OCI-LY1 (cell line): ENCODE data around the gene LAMTOR3.

Experiments
- H2AFZ ChIP-seq: fragments of 200-600 bp; sonication (generic), shearing (Covaris generic); 2 replicates; pipeline ENCODE4 v1.6.0; 2014; ENCODE audit warnings: antibody characterized with exemption, mild to moderate bottlenecking, low read length
- H3F3A ChIP-seq: fragments of 200-600 bp; sonication (generic), shearing (Covaris generic); 2 replicates; pipeline ENCODE4 v1.6.0; 2014; ENCODE audit warnings: mild to moderate bottlenecking, antibody characterized with exemption, low read length, moderate library complexity; ENCODE audit not compliant: insufficient read depth
- H3K27ac ChIP-seq: fragments of 200-600 bp; sonication (generic); 2 replicates; pipeline ENCODE4 v1.5.1; 2014; ENCODE audit warnings: low read length, mixed run types, mild to moderate bottlenecking, low read depth; ENCODE audit not compliant: poor library complexity, severe bottlenecking
- H3K27me3 ChIP-seq: fragments of 200-600 bp; sonication (generic); 2 replicates; pipeline ENCODE4 v1.6.0; 2014; ENCODE audit warnings: antibody characterized with exemption, mild to moderate bottlenecking, low read length, moderate library complexity; ENCODE audit not compliant: insufficient read depth
- H3K36me3 ChIP-seq: fragments of 200-600 bp; sonication (generic); 2 replicates; pipeline ENCODE4 v1.6.1; 2014; ENCODE audit warnings: mild to moderate bottlenecking, antibody characterized with exemption, low read length, moderate library complexity, mixed read lengths; ENCODE audit not compliant: insufficient read depth
- H3K4me1 ChIP-seq: fragments of 200-600 bp; sonication (generic); 2 replicates; pipeline ENCODE4 v1.5.1; 2014; ENCODE audit warnings: mild to moderate bottlenecking, low read length, moderate library complexity; ENCODE audit not compliant: insufficient read depth, severe bottlenecking
- H3K4me2 ChIP-seq: fragments of 200-600 bp; sonication (generic), shearing (Covaris generic); 2 replicates; pipeline ENCODE4 v1.6.1; 2014; ENCODE audit warnings: low read length
- H3K4me3 ChIP-seq: fragments of 200-600 bp; sonication (generic); 2 replicates; pipeline ENCODE4 v1.5.1; 2014; ENCODE audit warnings: low read length, low read depth, mild to moderate bottlenecking, mixed read lengths; ENCODE audit not compliant: poor library complexity, severe bottlenecking
- H3K79me2 ChIP-seq: fragments of 200-600 bp; shearing (Covaris generic); 2 replicates; pipeline ENCODE4 v1.6.1; 2016; ENCODE audit warnings: mixed run types, low read length, mixed read lengths; ENCODE audit not compliant: insufficient read depth
- H3K9ac ChIP-seq: fragments of 200-600 bp; sonication (generic), shearing (Covaris generic); 2 replicates; pipeline ENCODE4 v1.6.1; 2014; ENCODE audit warnings: mild to moderate bottlenecking, low read length, mixed read lengths
- H3K9me2 ChIP-seq: fragments of 200-600 bp; sonication (generic), shearing (Covaris generic); 2 replicates; pipeline ENCODE4 v1.6.1; 2014; ENCODE audit warnings: low read depth, mild to moderate bottlenecking, low read length, mixed read lengths
- H3K9me3 ChIP-seq: fragments of 200-600 bp; shearing (Covaris generic); 2 replicates; pipeline ENCODE4 v1.6.1; 2014; ENCODE audit warnings: low read length, mixed read lengths
- H4K20me1 ChIP-seq: fragments of 200-600 bp; sonication (generic), shearing (Covaris generic); 2 replicates; pipeline ENCODE4 v1.6.0; 2016; ENCODE audit warnings: mild to moderate bottlenecking, low read length; ENCODE audit not compliant: insufficient read depth
- CTCF ChIP-seq: fragments of 200-600 bp; sonication (generic), shearing (Covaris generic); IDR thresholded peaks from 2 replicates; pipeline ENCODE4 v1.5.1; 2017; ENCODE audit warnings: mild to moderate bottlenecking, antibody characterized with exemption, low read length, moderate library complexity, mixed read lengths
- EZH2 ChIP-seq: fragments of 200-600 bp; sonication (generic), shearing (Covaris generic); IDR thresholded peaks from 2 replicates; pipeline ENCODE4 v1.8.0; 2017; ENCODE audit warnings: borderline replicate concordance, mixed run types, mild to moderate bottlenecking, antibody characterized with exemption, low read length, moderate library complexity, mixed read lengths

Gene LAMTOR3

GRCh38 chr4:99847362-99847976 lies 46.8 kb downstream of the LAMTOR3 start:
- H3K79me2 ChIP-seq: no peaks in the 10 kb centered on the region
- H3F3A ChIP-seq: 0 out of 2 replicates have a peak, but pooled peaks cover 5% of the 10 kb centered on the region
- H3K4me1 ChIP-seq: peaks cover 53% of the 10 kb centered on the region
- H3K4me2 ChIP-seq: peak overlapping the region; percentile 33; the same call in 1 of the 2 replicates
- no peaks in the 10 kb centered on the region for H3K27me3 ChIP-seq
- no peaks in the 10 kb centered on the region for H3K9me2 ChIP-seq
- peak overlapping the region; percentile 82 for H3K27ac ChIP-seq
- peaks cover 24% of the 10 kb centered on the region for H3K36me3 ChIP-seq
- no peaks in the 10 kb centered on the region for H3K9me3 ChIP-seq
- TF ChIP-seq CTCF: no peak
- no peak for TF ChIP-seq EZH2
- no peaks in the 10 kb centered on the region for H4K20me1 ChIP-seq
- no peak overlapping the region for H2AFZ ChIP-seq
- no peak overlapping the region for H3K4me3 ChIP-seq
- no peak overlapping the region; the same call in 1 of the 2 replicates for H3K9ac ChIP-seq

GRCh38 chr4:99846891-99847290 lies 47.3 kb downstream of the LAMTOR3 start:
- Histone ChIP-seq H3K9me2 (no peaks in the 10 kb centered on the region), H3K4me2 (peak overlapping the region; percentile 33; the same call in 1 of the 2 replicates)

GRCh38 chr4:99845708-99846469 lies 48.3 kb downstream of the LAMTOR3 start:
- no peak overlapping the region for H3K4me2 ChIP-seq
- no peak overlapping the region for H3K9ac ChIP-seq
- no peak overlapping the region for H3K4me3 ChIP-seq
- peaks cover 47% of the 10 kb centered on the region for H3K4me1 ChIP-seq
- no peaks in the 10 kb centered on the region for H3K79me2 ChIP-seq
- no peak for TF ChIP-seq EZH2
- no peak for TF ChIP-seq CTCF
- H3K9me2 ChIP-seq: no peaks in the 10 kb centered on the region
- peak overlapping the region; percentile 82 for H3K27ac ChIP-seq
- no peak overlapping the region for H2AFZ ChIP-seq
- H4K20me1 ChIP-seq: no peaks in the 10 kb centered on the region
- H3K36me3 ChIP-seq: peaks cover 38% of the 10 kb centered on the region
- H3K9me3 ChIP-seq: no peaks in the 10 kb centered on the region
- H3F3A ChIP-seq: 0 out of 2 replicates have a peak, but pooled peaks cover 5% of the 10 kb centered on the region
- no peaks in the 10 kb centered on the region for H3K27me3 ChIP-seq

More at GRCh38 chr4:99846891-99847290, 47.3 kb downstream of the LAMTOR3 start:
- H3K9ac ChIP-seq: peak overlapping the region; percentile 11; the same call in 1 of the 2 replicates
- peak overlapping the region; percentile 82 for H3K27ac ChIP-seq
- no peaks in the 10 kb centered on the region for H3K27me3 ChIP-seq
- H3K4me3 ChIP-seq: no peak overlapping the region
- peaks cover 53% of the 10 kb centered on the region for H3K4me1 ChIP-seq
- no peaks in the 10 kb centered on the region for H3K9me3 ChIP-seq
- TF ChIP-seq EZH2 (no peak), CTCF (no peak)
- no peak overlapping the region for H2AFZ ChIP-seq
- H3F3A ChIP-seq: 0 out of 2 replicates have a peak, but pooled peaks cover 5% of the 10 kb centered on the region
- no peaks in the 10 kb centered on the region for H3K79me2 ChIP-seq
- H4K20me1 ChIP-seq: no peaks in the 10 kb centered on the region
- H3K36me3 ChIP-seq: peaks cover 29% of the 10 kb centered on the region
